Measurements from ENCODE around the gene ZNF283. TPM values are rescaled to one million over a fixed set of nuclear protein-coding genes. Genes with fewer than 3 reads are reported as not detected.
"Not testable (repeated sequence)": the region's sequence is repeated elsewhere in the genome, so short reads cannot be mapped to it uniquely, and the experiment has no call there.

The ZNF283 gene
- total RNA-seq, 1 donor from 2014 or later: 15.2 TPM

GRCh38 chr19:43824572-43824971 lies 2.5 kb upstream of the ZNF283 start:
- intact Hi-C loops (cut with DNase I); DNase-seq (ENCODE audit: low spot score): not testable (repeated sequence)

- intact Hi-C loops (cut with DNase I): no loop called here
Observed at GRCh38 chr19:43839139-43839538, 12.0 kb downstream of the ZNF283 start.

GRCh38 chr19:43842007-43842406 lies 14.9 kb downstream of the ZNF283 start:
- intact Hi-C loops (cut with DNase I): no loop called here

More at GRCh38 chr19:43839139-43839538, 12.0 kb downstream of the ZNF283 start:
- no peak for DNase-seq (ENCODE audit: low spot score)

GRCh38 chr19:43847246-43847645 lies 20.1 kb downstream of the ZNF283 start:
- no peak for DNase-seq (ENCODE audit: low spot score)
- intact Hi-C loops (cut with DNase I): no loop called here

More at GRCh38 chr19:43842007-43842406, 14.9 kb downstream of the ZNF283 start:
- DNase-seq (ENCODE audit: low spot score): no peak

- DNase-seq (ENCODE audit: low spot score): no peak
- intact Hi-C loops (cut with DNase I): no loop called here
Observed at GRCh38 chr19:43847884-43848283, 20.8 kb downstream of the ZNF283 start.

- intact Hi-C loops (cut with DNase I): no loop called here
- DNase-seq (ENCODE audit: low spot score): no peak
Observed at GRCh38 chr19:43848821-43849220, 21.7 kb downstream of the ZNF283 start.

- DNase-seq (ENCODE audit: low spot score): no peak
- intact Hi-C loops (cut with DNase I): no loop called here
Observed at GRCh38 chr19:43858174-43858573, 31.1 kb downstream of the ZNF283 start.

- DNase-seq (ENCODE audit: low spot score); intact Hi-C loops (cut with DNase I): not testable (repeated sequence)
Observed at GRCh38 chr19:43866923-43867322, 39.8 kb downstream of the ZNF283 start.

GRCh38 chr19:43872547-43873336 lies 45.6 kb downstream of the ZNF283 start:
- intact Hi-C loops (cut with DNase I): no loop called here

GRCh38 chr19:43880483-43880882 lies 53.4 kb downstream of the ZNF283 start:
- intact Hi-C loops (cut with DNase I): no loop called here

More at GRCh38 chr19:43872547-43873336, 45.6 kb downstream of the ZNF283 start:
- DNase-seq (ENCODE audit: low spot score): no peak

GRCh38 chr19:43883864-43884263 lies 56.7 kb downstream of the ZNF283 start, which contains the start of gene ZNF404:
ZNF404 (minus strand) TSS chr19:43883964.
- intact Hi-C loops (cut with DNase I): no loop called here
- no peak for DNase-seq (ENCODE audit: low spot score)

More at GRCh38 chr19:43880483-43880882, 53.4 kb downstream of the ZNF283 start:
- DNase-seq (ENCODE audit: low spot score): no peak

- intact Hi-C loops (cut with DNase I): no loop called here
- no peak for DNase-seq (ENCODE audit: low spot score)
Observed at GRCh38 chr19:43895727-43896308, 68.7 kb downstream of the ZNF283 start.

Other genes starting within 250 kb of the ZNF283 start
- gene IRGQ, start 231.2 kb upstream of the ZNF283 start, total RNA-seq: 30.2 TPM
- gene ZNF576, start 230.7 kb upstream of the ZNF283 start, total RNA-seq: 11.5 TPM
- 0.38 TPM for gene SRRM5, start 215.2 kb upstream of the ZNF283 start, total RNA-seq
- gene ZNF428, start 207.7 kb upstream of the ZNF283 start, total RNA-seq: 35.6 TPM
- 5.7 TPM for gene CADM4, start 187.5 kb upstream of the ZNF283 start, total RNA-seq
- 6.2 TPM for gene PLAUR, start 157.2 kb upstream of the ZNF283 start, total RNA-seq
- not detected for gene IRGC, start 111.2 kb upstream of the ZNF283 start, total RNA-seq
- gene SMG9, start 72.4 kb upstream of the ZNF283 start, total RNA-seq: 17.2 TPM
- 0.43 TPM for gene KCNN4, start 46.3 kb upstream of the ZNF283 start, total RNA-seq
- gene LYPD5, start 24.9 kb upstream of the ZNF283 start, total RNA-seq: 1.3 TPM
- gene ZNF404, start 56.6 kb downstream of the ZNF283 start, total RNA-seq: 8.4 TPM
- 7.0 TPM for gene ZNF45, start 108.0 kb downstream of the ZNF283 start, total RNA-seq
- 4.7 TPM for gene ZNF221, start 123.9 kb downstream of the ZNF283 start, total RNA-seq
- gene ZNF155, start 156.9 kb downstream of the ZNF283 start, total RNA-seq: 6.4 TPM
- gene ZNF230, start 175.6 kb downstream of the ZNF283 start, total RNA-seq: 2.3 TPM
- gene ZNF222, start 198.1 kb downstream of the ZNF283 start, total RNA-seq: 3.6 TPM
- gene ZNF223, start 224.7 kb downstream of the ZNF283 start, total RNA-seq: 2.2 TPM
- gene ZNF284, start 244.8 kb downstream of the ZNF283 start, total RNA-seq: 1.4 TPM

Data from cardiac septum (tissue), 1 donor.